ENCODE results near the gene KRT13. TPM values are rescaled to one million over a fixed set of nuclear protein-coding genes. Genes with fewer than 3 reads are reported as not detected.

KRT13 gene
- total and polyA plus RNA-seq, 2 experiments from 2014 or later: 8.1 to 24.8 TPM

DNA sequence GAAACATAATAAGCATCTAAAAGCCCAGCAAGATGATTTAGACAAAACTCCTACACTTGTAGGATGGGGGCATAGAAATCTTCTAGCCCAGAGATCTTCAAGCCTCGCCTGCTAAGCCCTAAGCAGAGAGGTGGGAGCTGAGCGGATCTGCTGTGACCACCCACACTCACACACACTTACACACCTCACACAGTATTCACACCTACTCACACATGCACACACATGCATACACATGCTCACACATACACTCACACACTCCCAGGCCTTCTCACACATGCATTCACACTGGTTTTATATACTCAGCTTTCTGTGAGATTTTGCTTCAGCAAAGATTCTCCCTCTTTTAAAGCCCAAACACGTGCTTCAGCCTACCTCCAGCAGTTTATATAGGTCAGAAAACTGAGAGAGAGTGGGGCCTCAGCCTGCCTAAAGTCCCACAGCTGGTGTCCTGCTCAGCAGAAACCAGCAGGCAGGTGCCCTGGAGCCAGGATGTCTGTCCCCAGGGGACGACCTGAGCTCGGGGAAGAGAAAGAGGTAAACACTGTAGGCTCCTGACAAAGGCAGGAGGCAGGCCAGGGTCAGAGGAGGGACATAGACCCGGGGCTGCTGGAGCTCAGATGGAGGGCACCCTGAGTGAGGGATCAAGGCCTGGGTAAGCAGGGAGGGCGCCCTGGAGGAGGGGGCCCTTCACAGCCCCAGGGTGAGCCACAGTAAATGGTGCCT, 34.7 kb upstream of the KRT13 start:
- Histone ChIP-seq H2AFZ (no peak overlapping the region), H3K4me1 (ENCODE audit: insufficient read depth) (peaks cover 45% of the 10 kb centered on the region), H3K79me2 (no peaks in the 10 kb centered on the region), H3K9me3 (ENCODE audit: low read depth) (no peaks in the 10 kb centered on the region), H3K9me2 (replicated peaks; ENCODE audit: insufficient read depth) (no peaks in the 10 kb centered on the region), H3K4me2 (no peak overlapping the region), H3K27ac (peak overlapping the region; percentile 84), H3K36me3 (replicated peaks; ENCODE audit: insufficient read depth, low read depth) (no peaks in the 10 kb centered on the region), H3K4me3 (no peak overlapping the region), H3K27me3 (no peaks in the 10 kb centered on the region), H4K20me1 (ENCODE audit: insufficient read depth, poor library complexity, severe bottlenecking) (no peaks in the 10 kb centered on the region)
- no peak for DNase-seq (ENCODE audit: low spot score)
- 44% methylated on average over 7 of the region's 7 CpGs for WGBS (ENCODE audit: low lambda C conversion rate, missing lambda C conversion rate)
- TF ChIP-seq, protein P1, sequence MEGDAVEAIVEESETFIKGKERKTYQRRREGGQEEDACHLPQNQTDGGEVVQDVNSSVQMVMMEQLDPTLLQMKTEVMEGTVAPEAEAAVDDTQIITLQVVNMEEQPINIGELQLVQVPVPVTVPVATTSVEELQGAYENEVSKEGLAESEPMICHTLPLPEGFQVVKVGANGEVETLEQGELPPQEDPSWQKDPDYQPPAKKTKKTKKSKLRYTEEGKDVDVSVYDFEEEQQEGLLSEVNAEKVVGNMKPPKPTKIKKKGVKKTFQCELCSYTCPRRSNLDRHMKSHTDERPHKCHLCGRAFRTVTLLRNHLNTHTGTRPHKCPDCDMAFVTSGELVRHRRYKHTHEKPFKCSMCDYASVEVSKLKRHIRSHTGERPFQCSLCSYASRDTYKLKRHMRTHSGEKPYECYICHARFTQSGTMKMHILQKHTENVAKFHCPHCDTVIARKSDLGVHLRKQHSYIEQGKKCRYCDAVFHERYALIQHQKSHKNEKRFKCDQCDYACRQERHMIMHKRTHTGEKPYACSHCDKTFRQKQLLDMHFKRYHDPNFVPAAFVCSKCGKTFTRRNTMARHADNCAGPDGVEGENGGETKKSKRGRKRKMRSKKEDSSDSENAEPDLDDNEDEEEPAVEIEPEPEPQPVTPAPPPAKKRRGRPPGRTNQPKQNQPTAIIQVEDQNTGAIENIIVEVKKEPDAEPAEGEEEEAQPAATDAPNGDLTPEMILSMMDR (IDR thresholded peaks at IDR 0.05; ENCODE audit: poor library complexity): no peak
- no peak for TF ChIP-seq EZH2phosphoT487 (IDR thresholded peaks at IDR 0.05; ENCODE audit: low read depth, severe bottlenecking, unreplicated experiment)
- no peak for TF ChIP-seq EZH2 (IDR thresholded peaks at IDR 0.05; ENCODE audit: borderline replicate concordance)

DNA sequence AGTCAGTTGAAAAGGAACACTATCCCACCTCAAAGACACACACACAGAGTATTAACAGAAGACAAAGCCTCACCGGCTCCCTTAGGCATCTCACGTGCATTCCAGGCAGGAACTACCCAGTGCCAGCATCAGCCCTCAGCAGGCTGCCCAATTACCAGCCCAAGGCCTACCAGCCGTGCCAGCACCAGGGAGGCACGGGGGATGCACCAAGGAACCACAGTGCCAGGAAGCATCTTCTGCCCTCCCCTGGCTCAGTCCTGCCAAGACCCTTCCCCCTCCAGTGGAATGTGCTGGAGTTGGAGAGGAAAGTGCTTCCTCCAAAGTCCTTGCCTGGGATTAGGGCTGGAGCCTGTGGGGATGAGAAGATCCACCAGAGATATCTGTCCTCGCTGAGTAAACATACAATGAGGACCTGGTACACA, 33.7 kb upstream of the KRT13 start:
- H3K36me3 ChIP-seq (replicated peaks; ENCODE audit: insufficient read depth, low read depth): no peaks in the 10 kb centered on the region
- no peaks in the 10 kb centered on the region for H3K9me3 ChIP-seq (ENCODE audit: low read depth)
- no peaks in the 10 kb centered on the region for H3K27me3 ChIP-seq
- H3K9me2 ChIP-seq (replicated peaks; ENCODE audit: insufficient read depth): no peaks in the 10 kb centered on the region
- no peak overlapping the region for H2AFZ ChIP-seq
- H3K4me3 ChIP-seq: no peak overlapping the region
- 53% methylated on average over 5 of the region's 5 CpGs for WGBS (ENCODE audit: low lambda C conversion rate, missing lambda C conversion rate)
- peak overlapping the region; percentile 84 for H3K27ac ChIP-seq
- DNase-seq (ENCODE audit: low spot score): no peak
- TF ChIP-seq EZH2 (IDR thresholded peaks at IDR 0.05; ENCODE audit: borderline replicate concordance) (no peak), EZH2phosphoT487 (IDR thresholded peaks at IDR 0.05; ENCODE audit: low read depth, severe bottlenecking, unreplicated experiment) (no peak)
- TF ChIP-seq, protein P1 (IDR thresholded peaks at IDR 0.05; ENCODE audit: poor library complexity): no peak
- peaks cover 39% of the 10 kb centered on the region for H3K4me1 ChIP-seq (ENCODE audit: insufficient read depth)
- H4K20me1 ChIP-seq (ENCODE audit: insufficient read depth, poor library complexity, severe bottlenecking): no peaks in the 10 kb centered on the region
- H3K79me2 ChIP-seq: no peaks in the 10 kb centered on the region
- H3K4me2 ChIP-seq: peak overlapping the region; percentile 39

DNA sequence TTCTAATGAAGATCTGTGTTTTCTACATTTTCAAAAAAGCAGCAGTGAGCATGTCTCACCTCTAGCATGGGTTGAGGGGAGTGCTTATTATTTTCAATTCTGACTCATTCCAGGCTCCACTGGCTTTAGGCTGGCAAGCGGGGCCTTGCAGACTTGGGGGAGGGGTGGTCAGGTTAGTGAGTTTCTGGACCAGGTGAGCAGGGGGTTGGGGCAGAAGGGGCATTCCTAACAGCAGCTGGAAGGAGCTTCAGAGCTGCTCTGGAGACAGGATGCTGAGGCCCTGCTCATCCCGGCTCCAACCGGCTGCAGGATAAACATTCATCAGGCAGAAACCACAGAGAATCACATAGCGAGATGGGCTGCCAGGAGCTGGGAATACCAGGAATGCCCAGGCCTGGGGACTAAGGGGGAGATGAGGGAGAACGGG, 33.2 kb upstream of the KRT13 start:
- Histone ChIP-seq H3K79me2 (no peaks in the 10 kb centered on the region), H3K4me2 (peak overlapping the region; percentile 39), H2AFZ (no peak overlapping the region), H3K27ac (peak overlapping the region; percentile 84), H3K36me3 (replicated peaks; ENCODE audit: insufficient read depth, low read depth) (no peaks in the 10 kb centered on the region), H3K9me3 (ENCODE audit: low read depth) (no peaks in the 10 kb centered on the region), H3K9me2 (replicated peaks; ENCODE audit: insufficient read depth) (no peaks in the 10 kb centered on the region), H3K27me3 (no peaks in the 10 kb centered on the region), H3K4me3 (no peak overlapping the region), H3K4me1 (ENCODE audit: insufficient read depth) (peaks cover 39% of the 10 kb centered on the region), H4K20me1 (ENCODE audit: insufficient read depth, poor library complexity, severe bottlenecking) (no peaks in the 10 kb centered on the region)
- peak; percentile 52 for DNase-seq (ENCODE audit: low spot score)
- no peak for TF ChIP-seq EZH2 (IDR thresholded peaks at IDR 0.05; ENCODE audit: borderline replicate concordance)
- TF ChIP-seq, protein P1 (IDR thresholded peaks at IDR 0.05; ENCODE audit: poor library complexity): no peak
- TF ChIP-seq EZH2phosphoT487 (IDR thresholded peaks at IDR 0.05; ENCODE audit: low read depth, severe bottlenecking, unreplicated experiment): no peak
- 29% methylated on average over 5 of the region's 5 CpGs for WGBS (ENCODE audit: low lambda C conversion rate, missing lambda C conversion rate)

Data from hepatocyte (in vitro differentiated cells).